ENCODE measurements around the gene EFCAB7.

DNA sequence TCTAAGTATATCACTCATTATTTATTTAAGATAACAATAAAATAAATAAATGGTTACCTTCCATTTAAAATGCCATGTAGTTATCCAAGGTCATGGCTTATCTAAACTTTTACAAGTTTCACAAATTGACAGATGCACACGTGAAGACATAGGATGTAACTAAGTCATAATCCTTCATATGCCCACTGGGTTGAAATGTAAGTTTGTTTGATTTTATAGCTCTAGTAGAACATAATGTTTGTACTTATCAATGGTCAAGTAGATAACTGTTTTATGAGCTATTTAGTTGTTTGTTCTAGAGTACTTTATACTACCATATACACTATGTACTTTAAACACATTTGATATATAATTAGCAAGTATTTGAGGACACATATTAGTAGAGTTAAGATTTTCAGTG lies 43.3 kb upstream of the EFCAB7 start:
- TF ChIP-seq, protein P1, sequence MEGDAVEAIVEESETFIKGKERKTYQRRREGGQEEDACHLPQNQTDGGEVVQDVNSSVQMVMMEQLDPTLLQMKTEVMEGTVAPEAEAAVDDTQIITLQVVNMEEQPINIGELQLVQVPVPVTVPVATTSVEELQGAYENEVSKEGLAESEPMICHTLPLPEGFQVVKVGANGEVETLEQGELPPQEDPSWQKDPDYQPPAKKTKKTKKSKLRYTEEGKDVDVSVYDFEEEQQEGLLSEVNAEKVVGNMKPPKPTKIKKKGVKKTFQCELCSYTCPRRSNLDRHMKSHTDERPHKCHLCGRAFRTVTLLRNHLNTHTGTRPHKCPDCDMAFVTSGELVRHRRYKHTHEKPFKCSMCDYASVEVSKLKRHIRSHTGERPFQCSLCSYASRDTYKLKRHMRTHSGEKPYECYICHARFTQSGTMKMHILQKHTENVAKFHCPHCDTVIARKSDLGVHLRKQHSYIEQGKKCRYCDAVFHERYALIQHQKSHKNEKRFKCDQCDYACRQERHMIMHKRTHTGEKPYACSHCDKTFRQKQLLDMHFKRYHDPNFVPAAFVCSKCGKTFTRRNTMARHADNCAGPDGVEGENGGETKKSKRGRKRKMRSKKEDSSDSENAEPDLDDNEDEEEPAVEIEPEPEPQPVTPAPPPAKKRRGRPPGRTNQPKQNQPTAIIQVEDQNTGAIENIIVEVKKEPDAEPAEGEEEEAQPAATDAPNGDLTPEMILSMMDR (IDR thresholded peaks at IDR 0.05): no peak
- no peak for TF ChIP-seq POLR2AphosphoS5 (IDR thresholded peaks at IDR 0.05)

Measured in breast epithelium (tissue), 3 donors.